Psoas muscle (tissue), 8 donors: ENCODE measurements around the gene SLC2A13. TPM values are rescaled to one million over a fixed set of nuclear protein-coding genes. Genes with fewer than 3 reads are reported as not detected.

Experiments
- ATAC-seq, 4 donors: fragments of 200-7000 bp; cut with Tn5 transposase; one replicate each; pipeline ENCODE4 v1.9.1; 2020; ENCODE audit warnings: moderate library complexity in 3 of 4, mild to moderate bottlenecking in 2 of 4
- DNase-seq, 2 donors: peaks; one replicate each; pipeline ENCODE4 v3.0.0-alpha.2; 2020
- H3K27ac ChIP-seq: fragments of 200-600 bp; one replicate; pipeline ENCODE4 v1.8.0; 2022
- H3K27me3 ChIP-seq, 3 donors: fragments of 200-600 bp in 1 of 3; one replicate each; pipeline versions ENCODE4 v1.6.1 to v1.8.0; 2013 to 2022; ENCODE audit warnings: low read length in 2 of 3, mild to moderate bottlenecking in 2 of 3, moderate library complexity in 1 of 3; ENCODE audit not compliant: insufficient read depth in 3 of 3
- H3K36me3 ChIP-seq, 2 donors: fragments of 200-600 bp in 1 of 2; one replicate each; pipeline versions ENCODE4 v1.6.1 to v1.8.0; 2013 to 2022; ENCODE audit warnings: low read depth in 1 of 2, mild to moderate bottlenecking in 1 of 2, moderate library complexity in 1 of 2; ENCODE audit not compliant: insufficient read depth in 1 of 2
- H3K4me1 ChIP-seq: fragments of 200-600 bp; one replicate; pipeline ENCODE4 v1.8.0; 2022
- H3K4me3 ChIP-seq: fragments of 200-600 bp; one replicate; pipeline ENCODE4 v1.8.0; 2022; ENCODE audit warnings: mild to moderate bottlenecking
- H3K9me3 ChIP-seq: fragments of 200-600 bp; one replicate; pipeline ENCODE4 v1.8.0; 2022
- WGBS, 3 donors: extraction: QIAGEN DNeasy Blood & Tissue Kit; methylation state at CpG; one replicate each; pipeline versions ENCODE4 v1.1.6 to v1.1.7; 2013; 5-methylcytosine and 5-hydroxymethylcytosine counted together
- intact Hi-C, 2 donors: fragments of 100-400 bp; cut with DNase I; formaldehyde crosslinking; loops; one replicate each; pipeline versions ENCODE4 v1.11.0 to v1.14.2; 2022
- polyA plus RNA-seq, 3 donors: library from polyadenylated mRNA; stranded (reverse); fragments of 200-250 nt; gene quantifications; one replicate each; pipeline ENCODE4 v1.2.3, GENCODE V29; 2013
- total RNA-seq, 4 donors: library from RNA; stranded (reverse); fragmentation: NEBNext Ultra II Directional in 2 of 4; extraction: Animal tissue kit (Norgen Biotek cat#: 25700) in 2 of 4; gene quantifications; one replicate each; pipeline versions ENCODE4 v1.2.1 to v1.2.4, GENCODE V29; 2021 to 2023
- TF ChIP-seq, protein P1 (sequence below): fragments of 200-600 bp; IDR thresholded peaks from one replicate; pipeline ENCODE4 v1.8.0; 2022; ENCODE audit warnings: antibody characterized with exemption
- donor health status: healthy with polysubstance abuse.
- donor health status: DM: no; HTN: no; CAD: no; lungs with moderate emphysema.
- donor health status: Bipolar disorder and iron deficiency.
- donor health status: healthy.
- donor health status: DM: yes; HTN: yes; CAD: no.
- donor health status: DM: no; HTN: no; CAD: no.
- donor health status: DM: no; HTN: no; CAD: no.
- donor health status: DM: yes; HTN: yes; CAD: no.

SLC2A13 gene
- total and polyA plus RNA-seq, 7 donors, result 0.39 to 1.7 (median 0.95) TPM

DNA sequence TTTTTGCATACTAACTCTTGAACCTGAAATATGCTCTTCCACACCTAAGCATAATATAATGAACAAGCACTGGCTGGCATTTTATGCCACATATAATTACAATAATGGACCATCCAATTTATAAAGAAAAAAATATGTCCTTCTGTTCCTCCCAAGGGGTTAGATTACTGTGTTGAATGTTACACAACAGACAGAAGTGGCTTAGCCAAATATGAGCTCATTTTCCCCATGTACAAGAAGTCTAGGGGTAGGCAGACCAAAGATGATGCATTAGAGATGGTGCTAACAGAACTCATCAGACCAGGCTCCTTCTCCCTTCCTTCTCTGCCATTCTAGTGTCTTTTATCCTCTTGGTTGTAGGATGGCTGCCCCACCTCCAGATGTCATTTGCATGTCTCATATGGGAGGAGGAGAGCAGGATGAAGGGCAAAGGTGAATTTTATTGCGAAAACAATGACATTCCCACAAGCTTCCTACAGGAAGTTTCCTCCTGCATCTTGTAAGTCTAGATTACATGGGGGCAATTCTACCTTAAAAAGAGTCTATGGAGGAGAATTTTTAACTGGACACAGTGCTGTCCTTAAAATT, 43.9 kb upstream of the SLC2A13 start:
- TF ChIP-seq, protein P1, sequence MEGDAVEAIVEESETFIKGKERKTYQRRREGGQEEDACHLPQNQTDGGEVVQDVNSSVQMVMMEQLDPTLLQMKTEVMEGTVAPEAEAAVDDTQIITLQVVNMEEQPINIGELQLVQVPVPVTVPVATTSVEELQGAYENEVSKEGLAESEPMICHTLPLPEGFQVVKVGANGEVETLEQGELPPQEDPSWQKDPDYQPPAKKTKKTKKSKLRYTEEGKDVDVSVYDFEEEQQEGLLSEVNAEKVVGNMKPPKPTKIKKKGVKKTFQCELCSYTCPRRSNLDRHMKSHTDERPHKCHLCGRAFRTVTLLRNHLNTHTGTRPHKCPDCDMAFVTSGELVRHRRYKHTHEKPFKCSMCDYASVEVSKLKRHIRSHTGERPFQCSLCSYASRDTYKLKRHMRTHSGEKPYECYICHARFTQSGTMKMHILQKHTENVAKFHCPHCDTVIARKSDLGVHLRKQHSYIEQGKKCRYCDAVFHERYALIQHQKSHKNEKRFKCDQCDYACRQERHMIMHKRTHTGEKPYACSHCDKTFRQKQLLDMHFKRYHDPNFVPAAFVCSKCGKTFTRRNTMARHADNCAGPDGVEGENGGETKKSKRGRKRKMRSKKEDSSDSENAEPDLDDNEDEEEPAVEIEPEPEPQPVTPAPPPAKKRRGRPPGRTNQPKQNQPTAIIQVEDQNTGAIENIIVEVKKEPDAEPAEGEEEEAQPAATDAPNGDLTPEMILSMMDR, result no peak
- Histone ChIP-seq H3K4me3 (no peak overlapping the region), H3K27me3 (no peaks in the 10 kb centered on the region), H3K27ac (no peak overlapping the region), H3K36me3 (no peaks in the 10 kb centered on the region), H3K9me3 (no peaks in the 10 kb centered on the region), H3K4me1 (no peaks in the 10 kb centered on the region)
- 63 to 78% (median 67%) methylated on average over 1 of the region's 1 CpG for WGBS, 3 donors
- DNase-seq (no peak), ATAC-seq (peak in 1 of 4 donors; percentile 41)
- intact Hi-C loops, result loop anchor here (5.0 to 10.0 kb wide), 3 partner anchors 75 to 165 kb away; partner anchors contain the start of gene LRRK2 (in 1 of the 2)

DNA sequence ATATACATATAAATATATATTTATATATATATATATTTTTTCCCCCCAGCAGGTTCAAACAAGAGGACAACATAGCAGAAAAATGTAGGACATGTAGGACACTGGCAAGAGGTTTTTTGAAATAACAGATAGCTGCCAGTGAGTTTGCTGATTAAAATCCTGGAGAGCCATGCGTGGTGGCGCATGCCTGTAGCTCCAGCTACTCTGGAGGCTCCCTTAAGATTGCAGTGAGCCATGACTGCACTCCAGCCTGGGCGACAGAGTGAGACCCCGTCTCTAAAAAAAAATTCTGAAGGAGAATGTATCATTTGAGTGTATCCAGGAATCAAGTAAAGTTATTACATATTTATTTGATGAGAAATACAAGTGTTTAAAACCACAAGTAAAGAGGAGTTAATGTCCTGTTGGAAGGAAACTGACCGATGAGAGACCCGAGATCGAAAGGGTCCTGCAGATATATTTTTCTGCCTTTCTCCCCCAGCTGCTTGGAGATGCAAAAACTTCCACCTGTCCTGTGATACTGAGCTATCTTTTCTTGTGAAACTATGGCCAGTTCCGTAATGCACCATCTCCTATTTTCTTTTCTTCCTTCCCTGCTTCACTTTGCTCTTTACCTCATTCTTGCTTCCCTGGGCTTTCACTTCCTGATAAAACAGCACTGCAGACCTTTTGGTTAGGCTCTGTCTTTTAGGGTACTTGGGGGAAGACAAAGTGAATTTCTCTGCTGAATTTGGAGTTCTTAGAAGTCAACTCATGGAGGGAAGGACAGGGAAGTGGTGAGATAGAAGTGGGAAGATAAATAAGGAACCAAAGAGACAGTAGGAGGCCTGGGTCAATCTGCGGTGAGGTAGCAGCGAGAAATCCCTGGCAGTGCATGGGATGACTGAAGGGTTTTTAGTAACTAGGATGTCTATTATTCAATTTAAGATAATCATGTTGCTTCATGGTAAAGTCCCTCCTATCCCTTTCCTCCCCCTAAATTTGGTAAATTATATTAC, 41.2 kb upstream of the SLC2A13 start:
- 59 to 82% (median 76%) methylated on average over 10 of the region's 10 CpGs for WGBS, 3 donors
- TF ChIP-seq, protein P1, result no peak
- H3K27me3 ChIP-seq, result no peaks in the 10 kb centered on the region
- DNase-seq, result no peak
- no peak overlapping the region for H3K27ac ChIP-seq
- H3K4me3 ChIP-seq, result no peak overlapping the region
- ATAC-seq, result no peak
- H3K4me1 ChIP-seq, result no peaks in the 10 kb centered on the region
- no peaks in the 10 kb centered on the region for H3K9me3 ChIP-seq
- no peaks in the 10 kb centered on the region for H3K36me3 ChIP-seq
- intact Hi-C loops, result no loop called here

DNA sequence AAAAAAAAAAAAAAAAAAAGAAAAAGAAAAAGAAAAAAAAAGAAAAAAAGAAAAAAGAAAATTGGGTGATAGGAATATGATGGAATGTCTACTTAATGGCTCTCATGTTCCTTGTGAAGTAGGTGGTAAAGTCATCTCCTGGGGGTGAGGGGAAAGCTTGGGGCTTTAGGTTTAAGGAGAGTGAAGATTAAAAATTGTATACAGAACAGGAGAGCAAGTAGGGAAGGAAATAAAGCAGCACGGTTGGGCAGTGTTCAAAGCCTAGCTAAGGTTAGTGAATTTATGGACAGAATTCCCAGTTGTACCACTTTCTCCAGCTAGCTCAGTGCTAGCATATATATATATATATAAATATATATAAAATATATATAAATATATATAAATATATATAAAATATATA, 40.0 kb upstream of the SLC2A13 start:
- TF ChIP-seq, protein P1, result no peak
- Histone ChIP-seq H3K36me3 (no peaks in the 10 kb centered on the region), H3K4me3 (no peak overlapping the region), H3K4me1 (no peaks in the 10 kb centered on the region), H3K27ac (no peak overlapping the region), H3K27me3 (no peaks in the 10 kb centered on the region), H3K9me3 (no peaks in the 10 kb centered on the region)
- ATAC-seq (peak in 1 of 4 donors; percentile 22), DNase-seq (no peak)
- intact Hi-C loops, result no loop called here
- WGBS, 3 donors, result 38 to 50% (median 43%) methylated on average over 1 of the region's 1 CpG

DNA sequence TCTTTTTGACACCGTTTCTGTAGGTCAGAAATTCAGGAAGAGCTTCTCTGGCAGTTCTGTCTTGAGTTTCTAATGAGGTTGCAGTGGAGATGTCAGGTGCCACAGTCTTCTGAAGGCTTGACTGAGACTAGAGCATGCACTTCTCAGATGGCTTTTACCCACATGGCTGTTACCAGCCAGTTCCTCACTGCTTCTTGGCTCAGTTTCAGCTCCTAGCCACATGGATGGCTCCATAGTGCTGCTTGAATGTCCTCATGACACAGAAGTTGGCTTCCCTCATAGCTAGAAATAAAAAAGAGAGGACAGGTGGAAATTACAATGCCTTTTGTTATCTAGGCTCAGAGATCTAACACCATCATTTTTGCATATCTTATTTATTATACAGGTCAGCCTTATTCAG, 38.1 kb upstream of the SLC2A13 start:
- ATAC-seq (no peak), DNase-seq (no peak)
- Histone ChIP-seq H3K27me3 (no peaks in the 10 kb centered on the region), H3K4me1 (no peaks in the 10 kb centered on the region), H3K36me3 (no peaks in the 10 kb centered on the region), H3K27ac (no peak overlapping the region), H3K9me3 (no peaks in the 10 kb centered on the region), H3K4me3 (no peak overlapping the region)
- TF ChIP-seq, protein P1, result no peak
- intact Hi-C loops, result no loop called here
- WGBS, 3 donors, result 39 to 63% (median 63%) methylated on average over 1 of the region's 1 CpG
